NCI-H2107 treated with DMSO at 0.1 percent for 48 hours (cell line): ENCODE results near the gene IQGAP1.
"Not testable (repeated sequence)": the region's sequence is repeated elsewhere in the genome, so short reads cannot be mapped to it uniquely, and the experiment has no call there.

Experiments used
- DNase-seq: peaks from one replicate; lab custom pipeline; 2025; ENCODE audit not compliant: unreplicated experiment; lab: John Stamatoyannopoulos, UW

IQGAP1 gene

GRCh38 chr15:90523373-90523772, 135.3 kb downstream of the IQGAP1 start:
- DNase-seq, result no peak

GRCh38 chr15:90524018-90524803, 136.2 kb downstream of the IQGAP1 start:
- not testable (repeated sequence) for DNase-seq

GRCh38 chr15:90529011-90529370, 140.9 kb downstream of the IQGAP1 start:
- no peak for DNase-seq

GRCh38 chr15:90529371-90530249, 141.6 kb downstream of the IQGAP1 start, which contains the start of gene CRTC3:
Gene CRTC3, plus strand, starts transcription at chr15:90529923. Its CDS starts 149 bp downstream, at chr15:90530072.
- no peak for DNase-seq

- DNase-seq, result no peak
Measured at GRCh38 chr15:90530250-90531051, 142.4 kb downstream of the IQGAP1 start.

GRCh38 chr15:90531147-90531546, 143.1 kb downstream of the IQGAP1 start:
- no peak for DNase-seq

- DNase-seq, result no peak
Measured at GRCh38 chr15:90535254-90535653, 147.2 kb downstream of the IQGAP1 start.

- DNase-seq, result no peak
Measured at GRCh38 chr15:90539789-90540188, 151.7 kb downstream of the IQGAP1 start.

- no peak for DNase-seq
Measured at GRCh38 chr15:90540768-90541167, 152.7 kb downstream of the IQGAP1 start.

GRCh38 chr15:90545095-90545494, 157.1 kb downstream of the IQGAP1 start:
- no peak for DNase-seq

GRCh38 chr15:90547540-90547939, 159.5 kb downstream of the IQGAP1 start:
- DNase-seq, result no peak

- DNase-seq, result no peak
Measured at GRCh38 chr15:90550919-90551318, 162.9 kb downstream of the IQGAP1 start.
